Measurements from ENCODE around the gene SMG5. TPM values are rescaled to one million over a fixed set of nuclear protein-coding genes. Genes with fewer than 3 reads are reported as not detected.

Gene SMG5
- total RNA-seq, 1 donor: 38.8 TPM

GRCh38 chr1:156291226-156292061 is 8.8 kb upstream of the SMG5 start:
- Histone ChIP-seq H3K9me3 (ENCODE audit: low read depth, low read length) (no peaks in the 10 kb centered on the region), H3K4me1 (ENCODE audit: insufficient read depth, low read length) (peaks cover 30% of the 10 kb centered on the region), H3K27me3 (ENCODE audit: insufficient read depth, low read length) (no peaks in the 10 kb centered on the region), H3K4me3 (ENCODE audit: low read length) (no peak overlapping the region)

GRCh38 chr1:156289857-156290256 is 7.2 kb upstream of the SMG5 start:
- H3K27me3 ChIP-seq (ENCODE audit: insufficient read depth, low read length): no peaks in the 10 kb centered on the region
- H3K4me3 ChIP-seq (ENCODE audit: low read length): no peak overlapping the region
- H3K4me1 ChIP-seq (ENCODE audit: insufficient read depth, low read length): peaks cover 26% of the 10 kb centered on the region
- H3K9me3 ChIP-seq (ENCODE audit: low read depth, low read length): no peaks in the 10 kb centered on the region

GRCh38 chr1:156286061-156286460 is 3.4 kb upstream of the SMG5 start:
- H3K27me3 ChIP-seq (ENCODE audit: insufficient read depth, low read length): no peaks in the 10 kb centered on the region
- H3K4me3 ChIP-seq (ENCODE audit: low read length): no peak overlapping the region
- no peaks in the 10 kb centered on the region for H3K9me3 ChIP-seq (ENCODE audit: low read depth, low read length)
- peaks cover 40% of the 10 kb centered on the region for H3K4me1 ChIP-seq (ENCODE audit: insufficient read depth, low read length)

GRCh38 chr1:156285437-156285836 is 2.8 kb upstream of the SMG5 start:
- Histone ChIP-seq H3K4me1 (ENCODE audit: insufficient read depth, low read length) (peaks cover 44% of the 10 kb centered on the region), H3K9me3 (ENCODE audit: low read depth, low read length) (no peaks in the 10 kb centered on the region), H3K27me3 (ENCODE audit: insufficient read depth, low read length) (no peaks in the 10 kb centered on the region), H3K4me3 (ENCODE audit: low read length) (no peak overlapping the region)

GRCh38 chr1:156284757-156285156 is 2.1 kb upstream of the SMG5 start:
- no peaks in the 10 kb centered on the region for H3K9me3 ChIP-seq (ENCODE audit: low read depth, low read length)
- no peak overlapping the region for H3K4me3 ChIP-seq (ENCODE audit: low read length)
- peaks cover 50% of the 10 kb centered on the region for H3K4me1 ChIP-seq (ENCODE audit: insufficient read depth, low read length)
- no peaks in the 10 kb centered on the region for H3K27me3 ChIP-seq (ENCODE audit: insufficient read depth, low read length)

GRCh38 chr1:156284112-156284511 is 1.5 kb upstream of the SMG5 start, which contains the start of gene TMEM79:
TMEM79 (plus strand) TSS chr1:156284325; CDS start chr1:156285227, 902 bp downstream.
- peaks cover 54% of the 10 kb centered on the region for H3K4me1 ChIP-seq (ENCODE audit: insufficient read depth, low read length)
- H3K9me3 ChIP-seq (ENCODE audit: low read depth, low read length): no peaks in the 10 kb centered on the region
- peak within 1 kb of the TSS; percentile 89 for H3K4me3 ChIP-seq (ENCODE audit: low read length)
- no peaks in the 10 kb centered on the region for H3K27me3 ChIP-seq (ENCODE audit: insufficient read depth, low read length)

GRCh38 chr1:156283521-156283920 is 896 bp upstream of the SMG5 start:
- Histone ChIP-seq H3K27me3 (ENCODE audit: insufficient read depth, low read length) (no peaks in the 10 kb centered on the region), H3K4me1 (ENCODE audit: insufficient read depth, low read length) (peaks cover 60% of the 10 kb centered on the region), H3K4me3 (ENCODE audit: low read length) (peak overlapping the region; percentile 89), H3K9me3 (ENCODE audit: low read depth, low read length) (no peaks in the 10 kb centered on the region)

GRCh38 chr1:156281693-156282478 is 739 bp downstream of the SMG5 start:
- Histone ChIP-seq H3K4me1 (ENCODE audit: insufficient read depth, low read length) (peaks cover 76% of the 10 kb centered on the region), H3K9me3 (ENCODE audit: low read depth, low read length) (no peaks in the 10 kb centered on the region), H3K27me3 (ENCODE audit: insufficient read depth, low read length) (no peaks in the 10 kb centered on the region), H3K4me3 (ENCODE audit: low read length) (peak overlapping the region; percentile 89)

GRCh38 chr1:156281281-156281680 is 1.3 kb downstream of the SMG5 start:
- Histone ChIP-seq H3K27me3 (ENCODE audit: insufficient read depth, low read length) (no peaks in the 10 kb centered on the region), H3K4me3 (ENCODE audit: low read length) (peak overlapping the region; percentile 89), H3K9me3 (ENCODE audit: low read depth, low read length) (no peaks in the 10 kb centered on the region), H3K4me1 (ENCODE audit: insufficient read depth, low read length) (peaks cover 82% of the 10 kb centered on the region)

GRCh38 chr1:156279837-156280236 is 2.8 kb downstream of the SMG5 start:
- H3K4me1 ChIP-seq (ENCODE audit: insufficient read depth, low read length): peaks cover 88% of the 10 kb centered on the region

GRCh38 chr1:156276966-156277381 is 5.7 kb downstream of the SMG5 start:
- peaks cover 67% of the 10 kb centered on the region for H3K4me1 ChIP-seq (ENCODE audit: insufficient read depth, low read length)
- H3K27me3 ChIP-seq (ENCODE audit: insufficient read depth, low read length): no peaks in the 10 kb centered on the region
- no peaks in the 10 kb centered on the region for H3K9me3 ChIP-seq (ENCODE audit: low read depth, low read length)
- no peak overlapping the region for H3K4me3 ChIP-seq (ENCODE audit: low read length)

More at GRCh38 chr1:156279837-156280236, 2.8 kb downstream of the SMG5 start:
- H3K27me3 ChIP-seq (ENCODE audit: insufficient read depth, low read length): no peaks in the 10 kb centered on the region
- H3K4me3 ChIP-seq (ENCODE audit: low read length): no peak overlapping the region
- no peaks in the 10 kb centered on the region for H3K9me3 ChIP-seq (ENCODE audit: low read depth, low read length)

- Histone ChIP-seq H3K4me1 (ENCODE audit: insufficient read depth, low read length) (peaks cover 62% of the 10 kb centered on the region), H3K4me3 (ENCODE audit: low read length) (no peak overlapping the region), H3K9me3 (ENCODE audit: low read depth, low read length) (no peaks in the 10 kb centered on the region), H3K27me3 (ENCODE audit: insufficient read depth, low read length) (no peaks in the 10 kb centered on the region)
Measured at GRCh38 chr1:156276532-156276931, 6.1 kb downstream of the SMG5 start.

- Histone ChIP-seq H3K4me3 (ENCODE audit: low read length) (no peak overlapping the region), H3K4me1 (ENCODE audit: insufficient read depth, low read length) (peaks cover 3% of the 10 kb centered on the region), H3K27me3 (ENCODE audit: insufficient read depth, low read length) (no peaks in the 10 kb centered on the region), H3K9me3 (ENCODE audit: low read depth, low read length) (no peaks in the 10 kb centered on the region)
Measured at GRCh38 chr1:156270314-156270713, 12.3 kb downstream of the SMG5 start.

GRCh38 chr1:156268336-156268735 is 14.3 kb downstream of the SMG5 start:
- Histone ChIP-seq H3K27me3 (ENCODE audit: insufficient read depth, low read length) (no peaks in the 10 kb centered on the region), H3K4me3 (ENCODE audit: low read length) (no peak overlapping the region), H3K4me1 (ENCODE audit: insufficient read depth, low read length) (no peaks in the 10 kb centered on the region), H3K9me3 (ENCODE audit: low read depth, low read length) (no peaks in the 10 kb centered on the region)

GRCh38 chr1:156266051-156266450 is 16.6 kb downstream of the SMG5 start:
- Histone ChIP-seq H3K9me3 (ENCODE audit: low read depth, low read length) (no peaks in the 10 kb centered on the region), H3K4me1 (ENCODE audit: insufficient read depth, low read length) (no peaks in the 10 kb centered on the region), H3K27me3 (ENCODE audit: insufficient read depth, low read length) (no peaks in the 10 kb centered on the region), H3K4me3 (ENCODE audit: low read length) (no peak overlapping the region)

Measured in mononuclear cell (primary cell).